ENCODE measurements around the gene TMEM129. TPM values are rescaled to one million over a fixed set of nuclear protein-coding genes. Genes with fewer than 3 reads are reported as not detected.

The TMEM129 gene
- total RNA-seq, 4 donors from 2014 or later, result 46.6 to 94.2 (median 64.6) TPM

DNA sequence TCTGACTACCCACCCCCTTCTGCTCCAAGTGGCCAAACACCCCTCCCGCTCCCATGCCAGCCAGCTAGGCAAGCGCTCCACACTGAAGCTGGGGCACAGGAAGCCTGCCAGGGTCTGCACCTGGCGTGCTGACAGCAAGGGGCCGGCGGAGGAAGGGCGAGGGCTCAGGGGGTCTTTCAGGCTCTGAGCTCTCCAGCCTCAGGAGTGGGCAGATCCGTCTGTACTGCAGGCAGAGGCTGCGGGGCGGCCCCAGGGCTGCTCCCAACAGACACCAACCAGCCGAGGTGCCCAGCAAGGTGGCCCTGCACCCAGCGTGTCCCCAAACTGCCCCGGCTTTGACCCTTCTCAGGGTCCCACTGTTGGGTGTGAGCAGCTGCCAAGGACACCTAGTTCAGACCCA, 51.9 kb downstream of the TMEM129 start:
- Histone ChIP-seq H3K27ac (no peak overlapping the region), H3K4me3 (no peak overlapping the region), H3K4me1 (no peaks in the 10 kb centered on the region), H3K9me3 (no peaks in the 10 kb centered on the region), H3K27me3 (no peaks in the 10 kb centered on the region), H3K36me3 (peaks cover 0 to 4% of the 10 kb centered on the region in 2 donors)
- TF ChIP-seq, protein P1, sequence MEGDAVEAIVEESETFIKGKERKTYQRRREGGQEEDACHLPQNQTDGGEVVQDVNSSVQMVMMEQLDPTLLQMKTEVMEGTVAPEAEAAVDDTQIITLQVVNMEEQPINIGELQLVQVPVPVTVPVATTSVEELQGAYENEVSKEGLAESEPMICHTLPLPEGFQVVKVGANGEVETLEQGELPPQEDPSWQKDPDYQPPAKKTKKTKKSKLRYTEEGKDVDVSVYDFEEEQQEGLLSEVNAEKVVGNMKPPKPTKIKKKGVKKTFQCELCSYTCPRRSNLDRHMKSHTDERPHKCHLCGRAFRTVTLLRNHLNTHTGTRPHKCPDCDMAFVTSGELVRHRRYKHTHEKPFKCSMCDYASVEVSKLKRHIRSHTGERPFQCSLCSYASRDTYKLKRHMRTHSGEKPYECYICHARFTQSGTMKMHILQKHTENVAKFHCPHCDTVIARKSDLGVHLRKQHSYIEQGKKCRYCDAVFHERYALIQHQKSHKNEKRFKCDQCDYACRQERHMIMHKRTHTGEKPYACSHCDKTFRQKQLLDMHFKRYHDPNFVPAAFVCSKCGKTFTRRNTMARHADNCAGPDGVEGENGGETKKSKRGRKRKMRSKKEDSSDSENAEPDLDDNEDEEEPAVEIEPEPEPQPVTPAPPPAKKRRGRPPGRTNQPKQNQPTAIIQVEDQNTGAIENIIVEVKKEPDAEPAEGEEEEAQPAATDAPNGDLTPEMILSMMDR (IDR thresholded peaks at IDR 0.05), result no peak
- TF ChIP-seq POLR2A (IDR thresholded peaks at IDR 0.05), result no peak
- no peak for TF ChIP-seq EP300 (IDR thresholded peaks at IDR 0.05)
- no peak for TF ChIP-seq POLR2AphosphoS5 (IDR thresholded peaks at IDR 0.05)
- WGBS, 2 donors (ENCODE audit: low coverage in 1 of 2), result no CpG with 5 or more reads among the region's 12 CpGs
- no peak for ATAC-seq

DNA sequence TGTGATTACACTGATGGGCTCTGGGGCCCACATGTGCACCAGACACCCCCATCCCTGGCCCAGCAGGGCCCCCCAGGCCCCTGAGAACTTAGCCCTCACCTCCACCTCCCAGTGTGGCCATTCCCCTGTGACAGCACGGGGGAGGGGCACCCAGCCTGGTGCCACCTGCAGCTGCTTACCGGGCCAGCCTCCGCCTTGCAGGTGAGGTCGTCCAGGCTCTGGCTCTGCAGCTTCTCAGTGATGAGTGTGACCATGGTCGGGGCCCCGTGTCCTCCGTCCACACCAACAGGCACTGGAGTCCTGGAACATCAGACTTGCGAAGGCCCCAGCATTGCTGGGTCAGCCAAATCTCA, 52.7 kb downstream of the TMEM129 start:
- Histone ChIP-seq H3K27me3 (no peaks in the 10 kb centered on the region), H3K9me3 (no peaks in the 10 kb centered on the region), H3K36me3 (peaks cover 0 to 4% of the 10 kb centered on the region in 2 donors), H3K4me3 (no peak overlapping the region), H3K27ac (no peak overlapping the region), H3K4me1 (no peaks in the 10 kb centered on the region)
- WGBS, 2 donors (ENCODE audit: low coverage in 1 of 2), result 100% methylated on average over 1 of the region's 8 CpGs; no CpG with 5 or more reads in 1 of the 2 donors
- TF ChIP-seq POLR2A (IDR thresholded peaks at IDR 0.05) (no peak), EP300 (IDR thresholded peaks at IDR 0.05) (no peak), POLR2AphosphoS5 (IDR thresholded peaks at IDR 0.05) (no peak)
- TF ChIP-seq, protein P1 (IDR thresholded peaks at IDR 0.05), result no peak
- no peak for ATAC-seq

- no peaks in the 10 kb centered on the region for H3K9me3 ChIP-seq
- H3K27ac ChIP-seq, result no peak overlapping the region
- ATAC-seq, result no peak
- TF ChIP-seq POLR2A (IDR thresholded peaks at IDR 0.05) (no peak), POLR2AphosphoS5 (IDR thresholded peaks at IDR 0.05) (no peak), EP300 (IDR thresholded peaks at IDR 0.05) (no peak)
- TF ChIP-seq, protein P1 (IDR thresholded peaks at IDR 0.05), result no peak
- H3K4me1 ChIP-seq, result no peaks in the 10 kb centered on the region
- no peak overlapping the region for H3K4me3 ChIP-seq
- peaks cover 0 to 4% of the 10 kb centered on the region in 2 donors for H3K36me3 ChIP-seq
- H3K27me3 ChIP-seq, result no peaks in the 10 kb centered on the region
- 50% methylated on average over 1 of the region's 15 CpGs; no CpG with 5 or more reads in 1 of the 2 donors for WGBS, 2 donors (ENCODE audit: low coverage in 1 of 2)
Measured at GRCh38 chr4:1667273-1667672, 53.9 kb downstream of the TMEM129 start.

DNA sequence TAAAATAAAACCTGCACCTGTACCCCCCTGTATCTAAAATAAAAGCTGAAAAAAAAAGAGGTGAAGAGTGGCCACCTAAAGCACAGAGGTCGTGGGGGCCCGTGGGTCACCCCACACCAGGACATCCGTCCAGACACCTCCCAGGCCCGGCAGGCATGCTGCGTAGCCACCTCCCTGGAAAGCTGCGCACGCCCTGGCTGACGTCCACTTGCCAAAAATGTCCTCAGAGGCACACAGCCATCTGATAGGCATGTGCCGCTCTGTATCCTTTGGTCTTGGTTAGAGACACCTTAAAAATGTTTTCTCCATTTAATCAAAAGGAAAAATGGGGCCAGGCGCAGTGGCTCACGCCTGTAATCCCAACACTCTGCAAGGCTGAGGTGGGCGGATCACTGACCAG, 54.7 kb downstream of the TMEM129 start:
- TF ChIP-seq, protein P1 (IDR thresholded peaks at IDR 0.05), result no peak
- TF ChIP-seq POLR2AphosphoS5 (IDR thresholded peaks at IDR 0.05), result no peak
- no peak for TF ChIP-seq POLR2A (IDR thresholded peaks at IDR 0.05)
- no peak for TF ChIP-seq EP300 (IDR thresholded peaks at IDR 0.05)
- WGBS, 2 donors (ENCODE audit: low coverage in 1 of 2), result 58% methylated on average over 10 of the region's 12 CpGs; no CpG with 5 or more reads in 1 of the 2 donors
- Histone ChIP-seq H3K27me3 (no peaks in the 10 kb centered on the region), H3K4me1 (no peaks in the 10 kb centered on the region), H3K27ac (no peak overlapping the region), H3K9me3 (no peaks in the 10 kb centered on the region), H3K36me3 (peaks cover 0 to 4% of the 10 kb centered on the region in 2 donors), H3K4me3 (no peak overlapping the region)
- ATAC-seq, result no peak

Small RNAs within 50 kb of the gene (small RNA-seq; reads per million reads assigned to genes)
- gene RF00019, result 0 reads per million in 4 donors

Other genes starting within 250 kb of the TMEM129 start
- gene FAM53A, start 37.0 kb downstream of the TMEM129 start, total RNA-seq, result 10 to 100 TPM in 1 of 4 donors, 1 to 10 TPM in 3; 1.2 to 18.4 (median 4.9) TPM
- gene SLBP, start 9.0 kb downstream of the TMEM129 start, total RNA-seq, result 10 to 100 TPM; 34.1 to 54.0 (median 38.6) TPM
- gene TACC3, start 198 bp upstream of the TMEM129 start, total RNA-seq, result 1 to 10 TPM; 6.0 to 8.2 (median 7.1) TPM
- gene FGFR3, start 72.0 kb upstream of the TMEM129 start, total RNA-seq, result 10 to 100 TPM in 1 of 4 donors, 1 to 10 TPM in 3; 1.4 to 17.7 (median 1.8) TPM
- gene LETM1, start 134.8 kb upstream of the TMEM129 start, total RNA-seq, result 10 to 100 TPM; 24.0 to 29.2 (median 26.9) TPM
- 10 to 100 TPM; 37.8 to 47.3 (median 39.4) TPM for gene NSD2, start 150.1 kb upstream of the TMEM129 start, total RNA-seq